Upper lobe of left lung (tissue), 6 donors: Measurements from ENCODE around the gene TTC17. TPM values are rescaled to one million over a fixed set of nuclear protein-coding genes. Genes with fewer than 3 reads are reported as not detected.
A peak's percentile ranks its signal among the peaks of the same experiment; 100 is the strongest.
"Not testable (repeated sequence)": the region's sequence is repeated elsewhere in the genome, so short reads cannot be mapped to it uniquely, and the experiment has no call there.

Experiments used
- ATAC-seq, 2 donors: fragments of 200-7000 bp; cut with Tn5 transposase; one replicate each; pipeline ENCODE4 v1.9.1; 2022; ENCODE audit warnings: mild to moderate bottlenecking in 2 of 2, moderate library complexity in 2 of 2; ENCODE audit not compliant: low FRiP score in 2 of 2
- DNase-seq, 2 donors: peaks; one replicate each; pipeline ENCODE4 v3.0.0-alpha.2; 2019 to 2020
- H3K27ac ChIP-seq, 4 donors: fragments of 200-600 bp; sonication (generic); one replicate each; pipeline ENCODE4 v1.5.1; 2016 to 2019
- H3K27me3 ChIP-seq, 4 donors: fragments of 200-600 bp; sonication (generic); one replicate each; pipeline ENCODE4 v1.5.1; 2017 to 2019
- H3K36me3 ChIP-seq, 4 donors: fragments of 200-600 bp; sonication (generic); one replicate each; pipeline ENCODE4 v1.5.1; 2016 to 2019
- H3K4me1 ChIP-seq, 4 donors: fragments of 200-600 bp; sonication (generic); one replicate each; pipeline ENCODE4 v1.5.1; 2018 to 2019
- H3K4me3 ChIP-seq, 4 donors: fragments of 200-600 bp; sonication (generic); one replicate each; pipeline ENCODE4 v1.5.1; 2017 to 2019; ENCODE audit warnings: mild to moderate bottlenecking in 2 of 4, moderate library complexity in 1 of 4
- H3K9me3 ChIP-seq, 4 donors: fragments of 200-600 bp; sonication (generic); one replicate each; pipeline ENCODE4 v1.5.1; 2018 to 2019
- CTCF ChIP-seq, 6 experiments: fragments of 450-650 bp in 4 of 6; fragments of 200-600 bp in 2 of 6; sonication (generic) in 2 of 6; IDR thresholded peaks; one replicate each; pipeline ENCODE4 v1.5.1; 2016 to 2019; ENCODE audit warnings: antibody characterized with exemption in 6 of 6
- EP300 ChIP-seq, 4 donors: sonication (generic); formaldehyde crosslinking; IDR thresholded peaks; one replicate each; pipeline ENCODE4 v1.5.1; 2017; ENCODE audit warnings: antibody characterized with exemption in 4 of 4, control low read depth in 2 of 4
- POLR2A ChIP-seq, 4 donors: fragments of 450-650 bp; IDR thresholded peaks; one replicate each; pipeline ENCODE4 v1.5.1; 2016 to 2017; ENCODE audit warnings: antibody characterized with exemption in 4 of 4, mild to moderate bottlenecking in 2 of 4
- POLR2AphosphoS5 ChIP-seq, 2 donors: sonication (generic); formaldehyde crosslinking; IDR thresholded peaks; one replicate each; pipeline ENCODE4 v1.5.1; 2017; ENCODE audit warnings: antibody characterized with exemption in 2 of 2
- WGBS, 2 donors: methylation state at CpG; one replicate each; pipeline ENCODE4 v1.1.5; 2017 to 2018; 5-methylcytosine and 5-hydroxymethylcytosine counted together
- total RNA-seq, 6 donors: library from RNA; depleted of rRNA in 4 of 6; stranded (reverse); fragments of >200 nt in 4 of 6; gene quantifications; one replicate each; pipeline versions ENCODE4 v1.1.0 to v1.2.1, GENCODE V29; 2016 to 2021
- donor health status: DM: no; HTN: no; CAD: no; lungs with moderate emphysema.
- donor health status: DM: no; HTN: yes; CAD: no; lungs with severe emphysema.

TTC17 gene
- total RNA-seq, 6 donors from 2014 or later = 61.2 to 313 (median 126) TPM

GRCh38 chr11:43399983-43400630 lies 41.4 kb downstream of the TTC17 start:
- DNase-seq (no peak), ATAC-seq (no peak)
- Histone ChIP-seq H3K36me3 (peaks cover 5 to 90% (median 36%) of the 10 kb centered on the region in 4 donors), H3K27ac (no peak overlapping the region), H3K27me3 (no peaks in the 10 kb centered on the region), H3K4me3 (no peak overlapping the region), H3K9me3 (no peaks in the 10 kb centered on the region), H3K4me1 (peaks cover 0 to 5% (median 0%) of the 10 kb centered on the region in 4 donors)
- 98 to 100% methylated on average over 2 of the region's 2 CpGs for WGBS, 2 donors
- TF ChIP-seq POLR2AphosphoS5 (IDR thresholded peaks at IDR 0.05) (no peak), EP300 (IDR thresholded peaks at IDR 0.05) (no peak), POLR2A (IDR thresholded peaks at IDR 0.05) (no peak), CTCF (IDR thresholded peaks at IDR 0.05) (no peak)

GRCh38 chr11:43401252-43401651 lies 42.5 kb downstream of the TTC17 start:
- H3K9me3 ChIP-seq = no peaks in the 10 kb centered on the region
- ATAC-seq (no peak), DNase-seq (no peak)
- H3K27ac ChIP-seq = no peak overlapping the region
- no peaks in the 10 kb centered on the region for H3K27me3 ChIP-seq
- no peak for TF ChIP-seq CTCF (IDR thresholded peaks at IDR 0.05)
- TF ChIP-seq EP300 (IDR thresholded peaks at IDR 0.05) = no peak
- TF ChIP-seq POLR2A (IDR thresholded peaks at IDR 0.05) = no peak
- no peak for TF ChIP-seq POLR2AphosphoS5 (IDR thresholded peaks at IDR 0.05)
- peaks cover 0 to 5% (median 0%) of the 10 kb centered on the region in 4 donors for H3K4me1 ChIP-seq
- H3K36me3 ChIP-seq = peaks cover 14 to 99% (median 45%) of the 10 kb centered on the region in 4 donors
- 87 to 90% methylated on average over 6 of the region's 6 CpGs for WGBS, 2 donors
- H3K4me3 ChIP-seq = no peak overlapping the region

GRCh38 chr11:43401811-43402210 lies 43.1 kb downstream of the TTC17 start:
- not testable (repeated sequence) for H3K4me1 ChIP-seq, H3K27me3 ChIP-seq, H3K27ac ChIP-seq, H3K9me3 ChIP-seq, ATAC-seq, DNase-seq, H3K4me3 ChIP-seq
- 95 to 97% methylated on average over 4 of the region's 4 CpGs for WGBS, 2 donors
- H3K36me3 ChIP-seq = peaks cover 14 to 99% (median 43%) of the 10 kb centered on the region in 4 donors

GRCh38 chr11:43403357-43404231 lies 44.9 kb downstream of the TTC17 start:
- DNase-seq = no peak
- Histone ChIP-seq H3K36me3 (peaks cover 14 to 99% (median 40%) of the 10 kb centered on the region in 4 donors), H3K4me1 (peaks cover 0 to 1% (median 0%) of the 10 kb centered on the region in 4 donors), H3K27me3 (no peaks in the 10 kb centered on the region), H3K27ac (peak overlapping the region in 1 of 4 donors; percentile 1), H3K4me3 (no peak overlapping the region), H3K9me3 (no peaks in the 10 kb centered on the region)
- ATAC-seq = no peak
- TF ChIP-seq POLR2A (IDR thresholded peaks at IDR 0.05) = no peak
- TF ChIP-seq CTCF (IDR thresholded peaks at IDR 0.05) = no peak
- TF ChIP-seq POLR2AphosphoS5 (IDR thresholded peaks at IDR 0.05) = no peak
- no peak for TF ChIP-seq EP300 (IDR thresholded peaks at IDR 0.05)
- WGBS, 2 donors = 83 to 86% methylated on average over 8 of the region's 8 CpGs

GRCh38 chr11:43404406-43404805 lies 45.7 kb downstream of the TTC17 start:
- Histone ChIP-seq H3K9me3 (no peaks in the 10 kb centered on the region), H3K4me3 (no peak overlapping the region), H3K4me1 (peaks cover 0 to 4% (median 0%) of the 10 kb centered on the region in 4 donors), H3K27me3 (no peaks in the 10 kb centered on the region), H3K27ac (peak overlapping the region in 1 of 4 donors; percentile 1), H3K36me3 (peaks cover 14 to 99% (median 36%) of the 10 kb centered on the region in 4 donors)
- 95 to 99% methylated on average over 3 of the region's 3 CpGs for WGBS, 2 donors
- TF ChIP-seq EP300 (IDR thresholded peaks at IDR 0.05) = no peak
- TF ChIP-seq POLR2AphosphoS5 (IDR thresholded peaks at IDR 0.05) = no peak
- no peak for TF ChIP-seq CTCF (IDR thresholded peaks at IDR 0.05)
- no peak for TF ChIP-seq POLR2A (IDR thresholded peaks at IDR 0.05)
- ATAC-seq (no peak), DNase-seq (no peak)
